GM21381 (cell line): ENCODE results near the gene PTER.

Experiments
- ATAC-seq: cut with Tn5 transposase; IDR thresholded peaks from one replicate; pipeline ENCODE4 v1.9.1; 2021; ENCODE audit warnings: mild to moderate bottlenecking, moderate library complexity; ENCODE audit not compliant: unreplicated experiment

Gene PTER, protein sequence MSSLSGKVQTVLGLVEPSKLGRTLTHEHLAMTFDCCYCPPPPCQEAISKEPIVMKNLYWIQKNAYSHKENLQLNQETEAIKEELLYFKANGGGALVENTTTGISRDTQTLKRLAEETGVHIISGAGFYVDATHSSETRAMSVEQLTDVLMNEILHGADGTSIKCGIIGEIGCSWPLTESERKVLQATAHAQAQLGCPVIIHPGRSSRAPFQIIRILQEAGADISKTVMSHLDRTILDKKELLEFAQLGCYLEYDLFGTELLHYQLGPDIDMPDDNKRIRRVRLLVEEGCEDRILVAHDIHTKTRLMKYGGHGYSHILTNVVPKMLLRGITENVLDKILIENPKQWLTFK

DNA sequence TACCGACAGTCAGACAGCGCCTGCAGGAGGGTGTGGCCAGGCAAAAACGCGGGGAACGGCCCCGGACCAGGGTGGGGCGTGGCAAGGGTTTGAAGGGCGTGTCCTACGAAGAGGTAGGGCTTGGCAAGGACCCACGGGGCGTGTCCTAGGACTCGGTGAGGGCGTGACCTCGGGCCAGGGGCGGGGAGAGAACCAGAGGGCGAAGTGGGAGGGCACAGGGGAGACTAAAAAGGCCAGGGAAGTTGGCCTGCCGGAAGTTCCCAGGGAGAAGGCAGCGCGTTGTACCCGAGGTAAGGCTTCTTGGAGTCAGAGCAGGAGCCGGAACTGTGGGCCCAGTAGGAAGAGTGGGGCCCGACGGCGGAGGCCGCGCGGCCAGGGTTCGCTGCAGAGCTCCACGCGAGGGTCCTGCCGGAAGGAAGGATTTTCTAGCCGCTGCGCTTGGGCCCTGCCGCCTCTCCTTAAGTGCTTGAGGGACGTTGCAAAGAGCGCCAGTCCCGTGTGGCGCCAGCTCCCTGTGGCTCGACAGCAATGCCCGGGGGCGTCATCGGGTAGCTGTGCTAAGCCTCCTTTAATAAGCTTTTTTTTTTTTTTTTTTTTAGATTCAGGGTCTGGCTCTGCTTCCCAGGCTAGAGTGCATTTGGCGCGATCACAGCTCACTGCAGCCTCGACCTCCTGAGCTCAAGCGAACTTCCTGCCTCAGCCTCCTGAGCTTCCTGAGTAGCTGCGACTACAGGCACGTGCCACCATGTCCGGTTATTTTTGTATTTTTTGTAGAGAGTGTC lies at the start of gene PTER:
Gene PTER (plus strand): TSS at position 253 of the 782 bp plus-strand sequence. CDS start 47,375 bp downstream, outside the sequence.
- ATAC-seq = peak; percentile 96

DNA sequence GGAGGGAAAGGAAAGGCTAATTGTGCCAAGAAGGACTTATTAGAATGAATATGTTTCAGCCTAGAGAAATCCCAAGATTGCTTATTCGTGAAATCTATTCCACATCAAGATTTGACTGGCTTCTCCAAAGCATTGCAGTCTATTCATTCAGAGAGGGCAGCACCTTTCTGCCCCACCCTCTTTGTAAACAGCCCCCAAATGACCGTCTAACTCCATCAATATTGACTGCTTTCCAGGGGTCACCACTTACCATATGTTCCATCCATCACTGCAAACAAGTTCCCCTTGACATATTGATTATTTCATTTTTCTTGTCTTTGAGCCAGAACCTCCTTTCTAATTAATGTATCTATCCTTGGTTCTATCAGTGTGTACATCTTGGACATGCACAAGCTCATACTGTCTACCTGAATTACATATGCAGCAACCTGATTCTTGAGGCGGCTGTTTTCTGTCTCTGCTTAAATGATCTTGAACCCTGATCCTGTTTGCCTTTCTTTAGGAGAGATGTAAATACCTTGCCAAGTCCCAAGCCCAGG lies 44.2 kb upstream of the PTER start:
- no peak for ATAC-seq

DNA sequence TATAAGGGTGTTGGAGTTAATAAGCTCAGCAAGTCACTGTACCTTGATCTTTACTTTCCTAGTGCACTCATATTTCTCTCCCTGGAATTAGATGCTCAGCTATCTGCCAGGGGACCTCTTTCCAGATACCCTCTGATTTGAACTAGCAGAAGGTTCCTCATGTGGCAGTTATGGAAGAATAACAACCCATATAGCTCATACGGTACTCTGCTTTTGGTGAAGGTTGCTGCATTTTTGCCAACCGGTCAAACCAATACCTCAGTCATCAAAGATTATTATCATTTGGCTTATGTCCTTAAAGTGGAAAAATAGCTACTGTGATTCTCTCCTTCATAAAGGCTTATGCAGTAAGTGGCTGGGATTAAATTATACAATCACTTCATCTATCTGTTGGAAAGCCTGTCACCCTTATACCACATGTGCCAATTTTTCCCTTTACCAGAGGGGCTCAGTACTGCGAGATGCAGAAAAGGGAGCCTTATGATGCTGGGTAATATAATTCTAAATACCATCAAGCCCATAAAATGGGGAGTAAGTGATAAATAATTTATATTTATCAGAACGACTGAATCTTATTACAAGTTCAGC lies 43.4 kb upstream of the PTER start:
- no peak for ATAC-seq

DNA sequence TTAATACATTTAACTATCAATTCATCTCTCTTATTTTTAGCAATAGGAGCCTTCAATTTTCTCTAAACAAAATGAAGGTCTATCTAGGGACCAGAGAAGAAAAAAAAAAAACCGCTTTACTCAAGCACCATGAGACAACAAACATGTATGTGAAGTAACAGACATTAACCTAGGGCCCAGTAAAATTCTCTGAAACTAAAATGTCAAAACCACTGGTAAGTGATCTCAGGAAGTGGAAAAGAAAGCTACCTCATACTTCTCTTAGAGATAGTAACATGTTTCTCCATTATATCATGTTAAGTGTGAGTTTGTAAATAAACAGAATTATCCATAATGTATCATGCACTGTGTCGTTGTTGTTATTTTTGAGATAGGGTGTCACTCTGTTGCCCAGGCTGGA lies 35.4 kb upstream of the PTER start:
- no peak for ATAC-seq

DNA sequence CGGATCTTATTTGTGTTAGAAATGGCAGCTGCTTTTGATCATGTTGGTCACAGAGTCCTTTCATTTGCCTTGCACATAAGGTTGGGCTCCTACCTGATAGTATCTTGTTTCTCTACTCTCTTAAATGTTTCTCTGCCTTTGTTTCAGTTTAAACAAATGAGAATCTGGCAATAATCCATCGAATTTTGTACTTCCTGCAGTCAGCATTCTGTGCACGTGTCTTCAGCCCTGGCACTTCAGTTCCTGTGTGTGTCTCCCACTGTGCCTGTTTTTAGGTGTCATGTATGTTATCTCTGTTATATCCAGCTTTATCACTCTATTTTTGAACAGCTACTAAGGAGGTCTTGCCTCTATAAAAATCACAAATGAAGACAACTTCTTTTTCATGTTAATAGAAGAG lies 28.4 kb upstream of the PTER start:
- ATAC-seq = no peak

DNA sequence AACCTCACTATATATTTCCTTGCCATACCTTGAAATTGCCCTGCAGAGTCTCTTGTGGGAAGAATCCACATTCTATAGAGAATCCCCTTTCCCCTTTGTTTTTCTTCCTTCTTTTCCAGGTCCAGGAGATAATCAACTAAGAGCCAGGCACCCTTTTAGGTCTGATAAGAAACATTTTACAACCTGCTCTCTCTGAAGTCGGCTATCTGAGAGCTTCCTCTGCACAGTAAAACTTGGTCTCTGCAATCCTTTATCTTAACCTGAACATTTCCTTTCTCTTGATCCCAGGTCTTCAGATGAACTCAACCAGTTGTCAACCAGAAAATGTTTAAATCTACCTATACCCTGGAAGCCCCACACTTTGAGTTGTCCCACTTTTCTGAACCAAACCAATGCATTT lies 19.5 kb upstream of the PTER start:
- ATAC-seq = no peak

DNA sequence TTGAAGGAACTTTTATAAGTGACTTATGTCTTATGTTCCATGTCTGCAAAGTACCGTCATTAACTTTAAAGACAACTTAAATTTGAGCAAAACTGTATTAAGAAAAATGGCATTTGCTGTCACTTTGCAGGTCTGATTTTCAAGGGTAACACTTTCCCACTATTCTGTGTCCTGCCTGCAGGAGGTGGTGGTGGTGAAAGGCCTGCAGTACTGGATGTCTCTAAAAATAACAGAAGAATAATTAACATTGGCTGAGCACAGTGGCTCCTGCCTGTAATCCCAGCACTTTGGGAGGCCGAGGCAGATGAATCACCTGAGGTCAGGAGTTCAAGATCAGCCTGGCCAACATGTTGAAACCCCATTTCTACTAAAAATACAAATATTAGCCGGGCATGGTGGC lies 13.2 kb upstream of the PTER start:
- no peak for ATAC-seq

DNA sequence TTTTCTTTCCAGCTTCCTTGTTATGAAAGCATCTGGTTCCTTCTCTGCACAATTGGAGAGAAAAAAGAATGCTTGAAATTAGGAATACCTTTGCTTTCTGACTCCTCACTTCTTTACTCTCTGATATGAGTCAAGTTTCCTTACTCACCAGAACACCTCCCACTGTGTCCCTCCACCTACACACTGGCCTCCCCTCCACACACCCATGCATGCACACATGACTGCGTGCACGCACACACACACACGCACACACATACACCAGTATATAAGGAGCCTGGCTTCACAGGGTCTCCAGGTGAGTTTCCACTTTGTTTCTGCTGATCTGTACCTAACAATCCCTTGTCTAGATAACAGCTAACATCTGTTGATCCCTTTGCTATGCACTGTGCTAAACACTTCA lies 11.4 kb upstream of the PTER start:
- no peak for ATAC-seq

DNA sequence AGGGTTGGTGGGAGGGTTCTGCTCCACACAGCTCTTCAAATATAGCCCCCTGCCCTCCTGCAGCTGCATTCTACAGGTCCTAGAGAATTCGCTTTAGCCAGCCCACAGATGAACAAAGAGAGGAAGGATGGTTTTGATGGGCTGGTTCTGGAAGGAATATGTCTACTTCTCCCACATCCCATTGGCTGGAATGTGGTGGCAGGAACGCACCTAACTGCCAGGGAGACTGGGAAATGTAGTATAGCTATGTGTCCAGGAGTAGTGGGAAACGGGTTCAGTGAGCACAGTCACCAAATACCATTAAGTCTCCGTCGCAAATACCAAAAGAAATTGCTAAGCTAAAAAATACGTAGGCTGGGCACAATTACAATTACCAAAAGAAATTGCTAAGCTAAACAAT lies 7.3 kb upstream of the PTER start:
- no peak for ATAC-seq

DNA sequence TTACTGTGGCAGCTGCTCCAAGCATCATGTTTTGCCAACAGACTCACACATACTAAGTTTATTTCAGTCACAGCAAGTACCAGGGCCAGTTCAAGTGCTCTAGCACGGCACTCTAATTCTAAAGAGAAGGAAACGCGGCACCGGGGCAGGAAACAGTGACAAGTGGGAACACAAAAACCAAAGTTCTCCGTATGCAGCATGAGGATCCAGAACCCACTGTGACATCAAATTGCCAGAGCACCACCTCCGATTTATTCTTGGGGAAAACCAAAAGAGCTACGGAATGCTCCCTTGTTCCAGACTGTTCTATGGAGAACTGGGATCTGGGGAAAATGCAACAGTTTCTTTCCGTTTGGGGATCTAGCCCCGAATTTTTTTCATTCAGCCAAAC lies 448 bp upstream of the PTER start:
- peak; percentile 8 for ATAC-seq

DNA sequence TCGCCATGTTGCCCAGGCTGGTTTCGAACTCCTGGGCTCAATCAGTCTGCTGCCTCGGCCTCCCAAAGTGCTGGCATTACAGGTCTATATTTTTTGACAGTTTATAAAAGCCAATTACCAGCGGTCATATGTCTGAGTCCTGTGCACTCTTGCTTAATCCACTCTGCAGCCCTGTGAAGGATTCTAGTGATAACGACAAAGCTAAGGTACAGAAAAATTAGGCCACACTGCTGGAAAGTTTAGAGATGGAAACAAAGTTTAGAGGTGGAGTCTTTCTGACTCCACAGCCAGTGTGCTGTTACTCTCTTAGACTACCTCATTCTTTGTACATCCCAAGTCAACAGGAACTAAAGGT lies 707 bp downstream of the PTER start:
- no peak for ATAC-seq

DNA sequence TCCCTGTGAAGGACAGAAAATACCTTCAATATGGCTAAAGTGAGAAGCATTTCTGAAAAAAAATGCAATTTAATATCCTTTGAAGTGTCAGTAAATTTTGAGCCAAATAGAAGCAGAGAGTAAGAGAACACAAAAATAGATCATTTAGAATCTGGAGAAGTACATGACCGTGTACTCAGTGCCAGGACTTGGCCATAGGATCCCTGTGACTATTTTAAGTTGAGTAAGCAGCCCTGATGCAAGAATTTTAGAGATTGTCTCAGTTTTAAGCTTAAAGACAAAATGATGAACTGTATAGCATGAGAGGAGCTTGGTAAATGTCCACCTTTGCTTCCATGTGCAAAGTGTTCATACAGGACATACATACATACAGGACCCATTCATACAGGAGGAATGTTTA lies 2.5 kb downstream of the PTER start:
- no peak for ATAC-seq

DNA sequence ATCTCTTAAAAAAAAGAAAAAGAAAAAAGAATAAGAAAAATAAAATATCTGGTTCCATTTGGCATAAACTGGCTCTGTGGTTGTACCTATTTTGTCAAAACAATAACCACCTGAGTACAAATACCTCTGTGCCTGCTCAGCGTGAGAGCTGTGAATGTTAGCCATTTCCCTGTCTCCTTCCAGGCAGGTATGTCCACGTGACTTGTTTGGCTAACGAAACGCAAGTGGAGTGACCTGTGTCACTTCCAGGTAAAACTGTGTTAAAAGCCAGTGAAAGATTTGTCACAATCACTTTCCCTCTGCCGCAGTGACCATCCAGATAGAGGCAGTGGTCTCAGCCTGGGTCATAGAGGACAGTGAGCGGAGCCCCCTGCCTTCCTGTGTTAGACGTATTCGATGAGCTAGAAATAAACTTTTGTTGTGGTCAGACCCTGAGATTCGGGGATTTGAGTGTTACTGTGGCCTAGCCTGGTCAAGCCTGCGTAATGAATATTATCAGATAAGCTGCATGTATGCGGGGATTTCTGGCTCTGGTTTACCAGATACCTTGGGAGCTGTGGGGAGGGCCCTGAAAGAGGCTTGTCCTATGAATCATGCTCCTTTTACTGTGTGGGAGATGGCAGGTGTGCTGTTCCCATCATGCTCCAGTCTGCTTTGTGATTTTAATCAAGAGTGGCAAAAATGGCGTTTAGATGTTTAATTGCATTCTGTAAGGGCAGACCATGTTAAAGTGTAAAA lies 3.8 kb downstream of the PTER start:
- ATAC-seq = no peak

DNA sequence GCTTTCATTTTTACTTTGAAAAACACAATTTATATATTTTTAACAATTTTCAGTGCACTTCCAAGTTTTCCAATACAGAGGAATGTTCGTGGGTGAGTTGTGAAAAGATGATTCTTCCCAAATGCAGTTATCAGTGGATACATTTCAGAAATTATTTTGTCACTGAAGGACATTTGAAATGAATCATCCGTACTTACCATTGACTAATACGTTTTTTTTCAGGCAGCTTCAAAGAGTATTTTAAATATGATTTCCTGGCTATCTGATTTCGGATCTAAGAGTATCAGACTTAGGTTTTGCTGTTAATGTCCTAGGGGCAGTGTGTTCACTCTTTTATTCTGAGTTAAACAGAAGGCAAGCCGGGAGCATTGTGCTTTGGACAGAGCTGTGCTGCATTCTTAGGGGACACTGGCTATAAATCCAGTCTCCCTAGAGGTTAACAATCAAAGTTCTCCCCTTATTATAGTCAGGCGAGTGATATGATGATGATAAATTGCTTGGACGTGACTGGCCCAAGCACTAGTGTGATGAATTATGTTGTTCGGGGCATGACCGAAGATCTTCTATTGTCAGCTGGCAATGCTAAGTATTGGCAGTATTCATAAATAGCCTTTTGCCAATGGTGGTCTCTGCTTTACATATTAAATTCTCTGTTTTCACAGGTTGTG lies 4.5 kb downstream of the PTER start:
- no peak for ATAC-seq

DNA sequence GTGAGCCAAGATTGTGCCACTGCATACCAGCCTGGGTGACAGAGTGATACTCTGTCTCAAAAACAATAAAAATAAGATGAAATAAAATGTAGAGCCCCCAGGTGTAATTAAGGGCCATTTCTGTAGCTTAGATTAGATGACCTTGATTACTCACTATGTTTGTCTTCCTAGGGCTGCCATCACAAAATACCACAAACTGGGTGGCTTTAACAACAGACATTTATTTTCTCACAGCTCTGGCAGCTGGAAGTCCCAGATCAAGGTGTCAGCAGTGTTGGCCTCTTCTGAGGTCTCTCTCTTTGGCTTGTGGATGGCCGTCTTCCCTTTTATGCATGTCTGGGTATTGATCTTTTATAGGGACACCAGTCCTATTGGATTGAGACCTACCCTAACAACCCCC lies 6.1 kb downstream of the PTER start:
- ATAC-seq = no peak

DNA sequence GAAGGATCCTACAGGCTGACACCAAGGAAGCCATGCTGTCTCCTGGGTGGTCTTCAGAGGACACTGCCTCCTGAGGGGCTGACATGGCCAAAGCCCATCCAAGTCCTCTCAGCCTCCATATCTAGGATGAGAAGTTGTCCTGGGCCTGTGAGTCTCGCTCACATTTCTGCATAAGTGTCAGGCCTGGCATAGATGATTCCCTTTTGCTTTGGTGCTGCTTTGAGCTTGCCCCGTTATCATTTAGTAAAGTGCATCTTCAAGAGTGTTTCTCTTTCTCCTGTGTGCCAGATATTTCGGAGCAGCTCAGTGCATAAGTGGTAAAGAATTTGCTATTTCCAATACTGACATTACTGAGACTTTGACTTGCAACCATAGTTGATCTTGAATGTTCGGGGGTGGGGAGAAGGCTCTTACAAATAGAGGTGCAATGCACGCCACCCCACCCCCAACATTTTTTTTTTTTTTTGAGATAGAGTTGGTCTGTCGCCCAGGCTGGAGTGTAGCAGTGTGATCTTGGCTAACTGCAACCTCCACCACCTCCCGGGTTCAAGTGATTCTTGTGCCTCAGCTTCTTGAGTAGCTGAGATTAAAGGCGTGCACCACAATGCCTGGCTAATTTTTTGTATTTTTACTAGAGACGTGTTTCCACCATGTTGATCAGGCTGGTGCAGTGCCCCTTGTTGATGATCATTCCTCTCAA lies 9.1 kb downstream of the PTER start:
- ATAC-seq = no peak

DNA sequence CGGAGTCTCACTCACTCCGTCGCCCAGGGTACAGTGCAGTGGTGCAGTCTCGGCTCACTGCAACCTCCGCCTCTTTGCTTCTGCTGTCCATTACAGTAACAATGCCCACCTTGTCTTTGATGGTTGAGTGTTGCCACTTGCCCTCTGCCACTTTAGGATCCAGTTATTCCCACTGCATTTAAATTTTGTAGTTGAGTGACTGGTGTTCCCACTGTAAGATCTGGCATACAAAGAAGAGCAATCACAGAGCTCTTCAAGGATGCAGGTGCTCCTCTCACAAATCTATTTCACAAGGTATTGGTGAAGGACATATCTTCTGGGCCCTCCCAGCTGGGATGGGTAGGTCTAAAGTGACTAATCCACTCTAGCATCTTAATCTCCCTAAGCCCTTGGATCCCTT lies 12.6 kb downstream of the PTER start:
- ATAC-seq = no peak

DNA sequence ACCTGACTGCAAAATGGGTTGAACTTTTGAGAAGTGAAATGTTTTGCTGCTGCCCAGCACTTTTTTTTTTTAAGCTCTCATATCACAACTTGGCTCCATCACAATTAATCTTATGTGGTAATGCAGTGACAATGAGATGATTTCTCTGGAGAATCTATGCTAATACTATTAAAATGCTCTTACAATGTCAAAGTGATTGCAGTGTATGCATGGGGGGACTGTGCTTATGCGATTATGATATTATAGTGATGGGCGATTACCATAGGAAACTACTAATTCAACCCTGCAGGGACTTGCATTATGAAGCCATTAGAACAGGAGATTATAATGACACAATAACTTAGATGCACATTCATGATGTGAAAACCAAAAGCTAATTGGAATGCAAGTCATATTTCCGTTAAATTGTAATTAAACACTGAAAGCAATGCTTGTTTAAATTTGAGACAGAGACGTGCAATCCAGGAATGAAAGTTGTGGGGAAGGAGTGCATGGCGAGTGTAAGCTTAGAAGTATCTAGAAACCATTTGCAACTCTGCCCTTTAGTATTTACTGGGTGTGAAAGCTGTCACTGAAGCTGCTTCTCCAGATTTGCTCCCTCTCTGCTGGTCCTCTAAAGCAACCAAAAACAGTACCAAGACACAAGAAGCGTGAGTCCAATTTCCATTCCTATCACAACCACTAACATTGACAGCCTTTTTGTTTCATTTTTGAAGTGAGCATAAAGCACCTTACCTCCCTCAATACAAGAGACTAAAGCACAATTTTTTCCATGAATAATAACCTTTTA lies 21.6 kb downstream of the PTER start:
- peak; percentile 74 for ATAC-seq

DNA sequence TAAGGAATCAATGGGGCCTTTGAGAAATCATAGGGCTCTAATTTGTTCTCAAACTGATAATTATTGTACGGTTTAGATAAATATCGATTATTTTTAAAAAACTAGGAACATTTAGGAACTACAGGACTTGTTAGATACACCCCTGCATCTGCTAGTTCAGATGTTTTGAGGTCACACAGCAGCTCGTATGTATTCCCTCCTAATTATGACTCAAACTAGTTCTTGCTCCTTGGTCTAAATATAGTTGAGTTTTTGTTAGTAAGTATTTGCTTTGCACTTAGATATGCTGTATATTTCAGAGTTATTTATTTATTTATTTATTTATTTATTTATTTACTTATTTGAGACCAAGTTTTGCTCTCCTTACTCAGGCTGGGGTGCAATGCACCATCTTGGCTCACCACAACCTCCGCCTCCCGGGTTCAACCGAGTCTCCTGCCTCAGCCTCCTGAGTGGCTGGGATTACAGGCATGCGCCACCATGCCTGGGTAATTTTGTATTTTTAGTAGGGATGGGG lies 22.7 kb downstream of the PTER start:
- ATAC-seq = no peak
